SK-N-SH treated with all-trans-retinoic acid at 6 μM for 48 hours (cell line): Measurements from ENCODE around the gene FFAR2.
"Not testable (repeated sequence)": the region's sequence is repeated elsewhere in the genome, so short reads cannot be mapped to it uniquely, and the experiment has no call there.

Source experiments
- ATAC-seq: fragments of 200-7000 bp; cut with Tn5 transposase; 3 replicates; pipeline ENCODE4 v1.9.1; 2020; ENCODE audit warnings: mild to moderate bottlenecking, moderate library complexity
- ARNTL ChIP-seq: fragments of 450-650 bp; formaldehyde crosslinking; IDR thresholded peaks from 2 replicates; pipeline ENCODE4 v1.5.0; 2020; ENCODE audit warnings: low read depth, mild to moderate bottlenecking, moderate library complexity, borderline replicate concordance
- BACH2 ChIP-seq: fragments of 250-450 bp; sonication (Bioruptor Pico); IDR thresholded peaks from 2 replicates; pipeline ENCODE4 v1.9.0; 2021; ENCODE audit warnings: mild to moderate bottlenecking, borderline replicate concordance
- CREB5 ChIP-seq: fragments of 250-450 bp; sonication (Bioruptor Pico); IDR thresholded peaks from 2 replicates; pipeline ENCODE4 v1.5.1; 2020; ENCODE audit warnings: low read depth, mild to moderate bottlenecking, moderate library complexity
- CSDC2 ChIP-seq: fragments of 250-450 bp; sonication (Bioruptor Pico); IDR thresholded peaks from 2 replicates; pipeline ENCODE4 v1.5.0; 2020; ENCODE audit warnings: mild to moderate bottlenecking, moderate library complexity
- CSRNP3 ChIP-seq: fragments of 250-450 bp; sonication (Bioruptor Pico); IDR thresholded peaks from 2 replicates; pipeline ENCODE4 v1.5.1; 2021; ENCODE audit warnings: mild to moderate bottlenecking, moderate library complexity
- ESRRG ChIP-seq: fragments of 250-450 bp; sonication (Bioruptor Pico); IDR thresholded peaks from 2 replicates; pipeline ENCODE4 v1.6.1; 2021; ENCODE audit warnings: mild to moderate bottlenecking
- GLIS3 ChIP-seq: fragments of 250-450 bp; sonication (Bioruptor Pico); IDR thresholded peaks from 2 replicates; pipeline ENCODE4 v1.5.0; 2020; ENCODE audit warnings: mild to moderate bottlenecking, moderate library complexity
- ISL1 ChIP-seq: fragments of 250-450 bp; sonication (Bioruptor Pico); IDR thresholded peaks from 2 replicates; pipeline ENCODE4 v2.1.2; 2022; ENCODE audit warnings: mild to moderate bottlenecking, moderate library complexity
- OSR1 ChIP-seq: fragments of 250-450 bp; sonication (Bioruptor Pico); IDR thresholded peaks from 2 replicates; pipeline ENCODE4 v1.8.0; 2022; ENCODE audit warnings: moderate library complexity, mild to moderate bottlenecking, inconsistent platforms
- PATZ1 ChIP-seq: fragments of 250-450 bp; sonication (Bioruptor Pico); IDR thresholded peaks from 2 replicates; pipeline ENCODE4 v1.8.0; 2020; ENCODE audit warnings: mild to moderate bottlenecking, moderate library complexity, borderline replicate concordance
- POU6F1 ChIP-seq: fragments of 250-450 bp; sonication (Bioruptor Pico); IDR thresholded peaks from 2 replicates; pipeline ENCODE4 v1.8.0; 2021; ENCODE audit warnings: low read depth, mild to moderate bottlenecking, moderate library complexity, borderline replicate concordance
- PPARA ChIP-seq: fragments of 250-450 bp; sonication (Bioruptor Pico); IDR thresholded peaks from 2 replicates; pipeline ENCODE4 v1.5.0; 2020; ENCODE audit warnings: mild to moderate bottlenecking, borderline replicate concordance
- RARB ChIP-seq: fragments of 250-450 bp; sonication (Bioruptor Pico); IDR thresholded peaks from 2 replicates; pipeline ENCODE4 v1.8.0; 2021; ENCODE audit warnings: mild to moderate bottlenecking, moderate library complexity
- TCF4 ChIP-seq: fragments of 250-450 bp; sonication (Bioruptor Pico); IDR thresholded peaks from 2 replicates; pipeline ENCODE4 v1.8.0; 2021; ENCODE audit warnings: mild to moderate bottlenecking, moderate library complexity, borderline replicate concordance
- TOX ChIP-seq: fragments of 250-450 bp; sonication (Bioruptor Pico); IDR thresholded peaks from 2 replicates; pipeline ENCODE4 v1.8.0; 2021; ENCODE audit warnings: mild to moderate bottlenecking, moderate library complexity, borderline replicate concordance
- ZC3H10 ChIP-seq: fragments of 250-450 bp; sonication (Bioruptor Pico); IDR thresholded peaks from 2 replicates; pipeline ENCODE4 v1.5.1; 2021; ENCODE audit warnings: mild to moderate bottlenecking, moderate library complexity
- ZFP3 ChIP-seq: fragments of 250-450 bp; sonication (Bioruptor Pico); IDR thresholded peaks from 2 replicates; pipeline ENCODE4 v1.5.0; 2020; ENCODE audit warnings: mild to moderate bottlenecking, moderate library complexity
- ZNF565 ChIP-seq: fragments of 450-650 bp; formaldehyde crosslinking; conservative IDR thresholded peaks from 2 replicates; pipeline ENCODE4 v1.5.0; 2020; ENCODE audit warnings: low read depth, mild to moderate bottlenecking, moderate library complexity
- ZNF70 ChIP-seq: fragments of 450-650 bp; formaldehyde crosslinking; IDR thresholded peaks from 2 replicates; pipeline ENCODE4 v1.5.0; 2020; ENCODE audit warnings: mild to moderate bottlenecking, moderate library complexity
- ZNF8 ChIP-seq: fragments of 450-650 bp; formaldehyde crosslinking; IDR thresholded peaks from 2 replicates; pipeline ENCODE4 v1.5.0; 2020; ENCODE audit warnings: mild to moderate bottlenecking, moderate library complexity

Gene FFAR2

GRCh38 chr19:35470128-35470527 is 22.1 kb downstream of the FFAR2 start:
- ATAC-seq = no peak
- no peak for TF ChIP-seq ISL1 (CRISPR knock-in tag)
- no peak for TF ChIP-seq ZNF565 (CRISPR knock-in tag)
- no peak for TF ChIP-seq CREB5
- no peak for TF ChIP-seq CSDC2 (CRISPR knock-in tag)
- no peak for TF ChIP-seq ZFP3 (CRISPR knock-in tag)
- no peak for TF ChIP-seq GLIS3 (CRISPR knock-in tag)
- TF ChIP-seq TCF4 = no peak
- no peak for TF ChIP-seq TOX (CRISPR knock-in tag)
- TF ChIP-seq PPARA (CRISPR knock-in tag) = no peak
- TF ChIP-seq ESRRG (CRISPR knock-in tag) = no peak
- no peak for TF ChIP-seq ZNF70 (CRISPR knock-in tag)

- not testable (repeated sequence) for ATAC-seq
These were observed 23.0 kb downstream of the FFAR2 start for GRCh38 chr19:35471075-35471474.

- ATAC-seq = no peak
These were observed 23.9 kb downstream of the FFAR2 start for GRCh38 chr19:35471946-35472345.

More at GRCh38 chr19:35471946-35472345, 23.9 kb downstream of the FFAR2 start:
- TF ChIP-seq OSR1 (CRISPR knock-in tag) (no peak), GLIS3 (CRISPR knock-in tag) (no peak), RARB (CRISPR knock-in tag) (no peak), CSDC2 (CRISPR knock-in tag) (no peak), ZNF8 (CRISPR knock-in tag) (no peak), ARNTL (CRISPR knock-in tag) (no peak), ZNF70 (CRISPR knock-in tag) (no peak), ZFP3 (CRISPR knock-in tag) (no peak), ZC3H10 (CRISPR knock-in tag) (no peak), CSRNP3 (CRISPR knock-in tag) (no peak), PPARA (CRISPR knock-in tag) (no peak), PATZ1 (no peak), CREB5 (no peak), POU6F1 (CRISPR knock-in tag) (no peak), BACH2 (CRISPR knock-in tag) (no peak), ISL1 (CRISPR knock-in tag) (no peak), TCF4 (no peak), ESRRG (CRISPR knock-in tag) (no peak)
